K562 (cell line): ENCODE data around the gene STXBP6.

Experiments
- RAD21 ChIP-seq, 2 experiments: fragments of 250-450 bp in 1 of 2; fragments of 450-650 bp in 1 of 2; sonication (Bioruptor Pico) in 1 of 2; formaldehyde crosslinking in 1 of 2; IDR thresholded peaks in 1 of 2; conservative IDR thresholded peaks in 1 of 2; 2 replicates each; pipeline versions ENCODE4 v1.4.0 to v1.8.0; 2020 to 2022; ENCODE audit warnings: mild to moderate bottlenecking in 2 of 2, moderate library complexity in 1 of 2
- SP1 ChIP-seq: sonication (generic); formaldehyde crosslinking; IDR thresholded peaks from 2 replicates; pipeline ENCODE4 v1.8.1; 2022; ENCODE audit warnings: mild to moderate bottlenecking, missing genetic modification reagents
- TF ChIP-seq, protein P1 (sequence below): fragments of 450-650 bp; IDR thresholded peaks from one replicate; pipeline ENCODE4 v1.6.1; 2018; ENCODE audit warnings: mild to moderate bottlenecking, moderate library complexity; ENCODE audit not compliant: partially characterized antibody
- TF ChIP-seq, protein P2 (sequence below), 2 experiments: fragments of 450-650 bp; formaldehyde crosslinking in 1 of 2; IDR thresholded peaks; 2 replicates each; pipeline versions ENCODE4 v1.4.0 to v1.6.1; 2014 to 2020; ENCODE audit warnings: mild to moderate bottlenecking in 2 of 2, borderline replicate concordance in 1 of 2, low read depth in 1 of 2
- TF ChIP-seq, protein P3 (sequence below): sonication (generic); formaldehyde crosslinking; IDR thresholded peaks from 2 replicates; pipeline ENCODE4 v1.8.1; 2022; ENCODE audit warnings: missing genetic modification reagents

DNA sequence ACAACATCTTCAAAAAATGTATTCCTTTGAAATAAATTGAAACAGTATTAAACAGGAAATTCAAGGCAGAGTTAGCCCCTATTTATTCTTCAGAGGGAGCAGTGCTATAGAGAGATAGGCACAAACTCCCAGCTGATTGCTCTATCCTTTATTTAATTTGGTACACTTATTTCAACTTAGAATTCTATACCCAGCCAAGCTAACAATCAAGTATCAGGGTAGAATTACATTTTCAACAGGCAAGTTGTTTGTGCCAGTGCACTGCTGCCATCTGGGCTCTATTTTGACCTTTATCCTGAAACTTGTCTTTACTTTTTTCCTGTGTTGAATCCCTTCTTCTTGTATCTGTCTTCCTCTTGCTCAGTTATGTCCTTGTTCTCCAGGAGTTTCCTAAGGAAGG lies 159.2 kb downstream of the STXBP6 start:
- TF ChIP-seq, protein P1, sequence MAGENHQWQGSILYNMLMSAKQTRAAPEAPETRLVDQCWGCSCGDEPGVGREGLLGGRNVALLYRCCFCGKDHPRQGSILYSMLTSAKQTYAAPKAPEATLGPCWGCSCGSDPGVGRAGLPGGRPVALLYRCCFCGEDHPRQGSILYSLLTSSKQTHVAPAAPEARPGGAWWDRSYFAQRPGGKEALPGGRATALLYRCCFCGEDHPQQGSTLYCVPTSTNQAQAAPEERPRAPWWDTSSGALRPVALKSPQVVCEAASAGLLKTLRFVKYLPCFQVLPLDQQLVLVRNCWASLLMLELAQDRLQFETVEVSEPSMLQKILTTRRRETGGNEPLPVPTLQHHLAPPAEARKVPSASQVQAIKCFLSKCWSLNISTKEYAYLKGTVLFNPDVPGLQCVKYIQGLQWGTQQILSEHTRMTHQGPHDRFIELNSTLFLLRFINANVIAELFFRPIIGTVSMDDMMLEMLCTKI, result no peak
- TF ChIP-seq SP1 (no peak), RAD21 (CRISPR knock-in tag; conservative IDR thresholded peaks at IDR 0.05 in 1 of 2, IDR thresholded peaks at IDR 0.05 in 1 of 2) (no peak)
- TF ChIP-seq, protein P2, sequence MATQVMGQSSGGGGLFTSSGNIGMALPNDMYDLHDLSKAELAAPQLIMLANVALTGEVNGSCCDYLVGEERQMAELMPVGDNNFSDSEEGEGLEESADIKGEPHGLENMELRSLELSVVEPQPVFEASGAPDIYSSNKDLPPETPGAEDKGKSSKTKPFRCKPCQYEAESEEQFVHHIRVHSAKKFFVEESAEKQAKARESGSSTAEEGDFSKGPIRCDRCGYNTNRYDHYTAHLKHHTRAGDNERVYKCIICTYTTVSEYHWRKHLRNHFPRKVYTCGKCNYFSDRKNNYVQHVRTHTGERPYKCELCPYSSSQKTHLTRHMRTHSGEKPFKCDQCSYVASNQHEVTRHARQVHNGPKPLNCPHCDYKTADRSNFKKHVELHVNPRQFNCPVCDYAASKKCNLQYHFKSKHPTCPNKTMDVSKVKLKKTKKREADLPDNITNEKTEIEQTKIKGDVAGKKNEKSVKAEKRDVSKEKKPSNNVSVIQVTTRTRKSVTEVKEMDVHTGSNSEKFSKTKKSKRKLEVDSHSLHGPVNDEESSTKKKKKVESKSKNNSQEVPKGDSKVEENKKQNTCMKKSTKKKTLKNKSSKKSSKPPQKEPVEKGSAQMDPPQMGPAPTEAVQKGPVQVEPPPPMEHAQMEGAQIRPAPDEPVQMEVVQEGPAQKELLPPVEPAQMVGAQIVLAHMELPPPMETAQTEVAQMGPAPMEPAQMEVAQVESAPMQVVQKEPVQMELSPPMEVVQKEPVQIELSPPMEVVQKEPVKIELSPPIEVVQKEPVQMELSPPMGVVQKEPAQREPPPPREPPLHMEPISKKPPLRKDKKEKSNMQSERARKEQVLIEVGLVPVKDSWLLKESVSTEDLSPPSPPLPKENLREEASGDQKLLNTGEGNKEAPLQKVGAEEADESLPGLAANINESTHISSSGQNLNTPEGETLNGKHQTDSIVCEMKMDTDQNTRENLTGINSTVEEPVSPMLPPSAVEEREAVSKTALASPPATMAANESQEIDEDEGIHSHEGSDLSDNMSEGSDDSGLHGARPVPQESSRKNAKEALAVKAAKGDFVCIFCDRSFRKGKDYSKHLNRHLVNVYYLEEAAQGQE (IDR thresholded peaks at IDR 0.05; ENCODE audit: borderline replicate concordance), result no peak
- TF ChIP-seq, protein P2 (CRISPR knock-in tag; IDR thresholded peaks at IDR 0.05; ENCODE audit: low read depth), result no peak
- TF ChIP-seq, protein P3, sequence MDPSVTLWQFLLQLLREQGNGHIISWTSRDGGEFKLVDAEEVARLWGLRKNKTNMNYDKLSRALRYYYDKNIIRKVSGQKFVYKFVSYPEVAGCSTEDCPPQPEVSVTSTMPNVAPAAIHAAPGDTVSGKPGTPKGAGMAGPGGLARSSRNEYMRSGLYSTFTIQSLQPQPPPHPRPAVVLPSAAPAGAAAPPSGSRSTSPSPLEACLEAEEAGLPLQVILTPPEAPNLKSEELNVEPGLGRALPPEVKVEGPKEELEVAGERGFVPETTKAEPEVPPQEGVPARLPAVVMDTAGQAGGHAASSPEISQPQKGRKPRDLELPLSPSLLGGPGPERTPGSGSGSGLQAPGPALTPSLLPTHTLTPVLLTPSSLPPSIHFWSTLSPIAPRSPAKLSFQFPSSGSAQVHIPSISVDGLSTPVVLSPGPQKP (CRISPR knock-in tag), result no peak
